Left forelimb (tissue), 1 donor: ENCODE results near the gene TRA2A.
"Not testable (repeated sequence)": the region's sequence is repeated elsewhere in the genome, so short reads cannot be mapped to it uniquely, and the experiment has no call there.

Experiments used
- DNase-seq: peaks from one replicate; pipeline ENCODE4 v3.0.0-alpha.2; 2018; ENCODE audit warnings: low spot score

The TRA2A gene

GRCh38 chr7:23531794-23532489 lies at the start of gene TRA2A:
Gene TRA2A (minus strand): TSS chr7:23531981. CDS start chr7:23531824, 157 bp downstream.
- DNase-seq: peak; percentile 98

GRCh38 chr7:23570592-23571200 lies 38.9 kb upstream of the TRA2A start:
- DNase-seq: peak; percentile 83

- DNase-seq: no peak
These were observed 26.5 kb upstream of the TRA2A start for GRCh38 chr7:23558303-23558702.

- no peak for DNase-seq
These were observed 15.9 kb upstream of the TRA2A start for GRCh38 chr7:23547662-23548061.

- peak; percentile 72 for DNase-seq
These were observed 15.3 kb upstream of the TRA2A start for GRCh38 chr7:23546897-23547572.

- no peak for DNase-seq
These were observed 13.7 kb upstream of the TRA2A start for GRCh38 chr7:23545493-23545892.

GRCh38 chr7:23544913-23545354 lies 13.2 kb upstream of the TRA2A start:
- no peak for DNase-seq

- no peak for DNase-seq
These were observed 11.0 kb upstream of the TRA2A start for GRCh38 chr7:23542752-23543151.

GRCh38 chr7:23539494-23539907 lies 7.7 kb upstream of the TRA2A start:
- no peak for DNase-seq

GRCh38 chr7:23538301-23538700 lies 6.5 kb upstream of the TRA2A start:
- DNase-seq: no peak

GRCh38 chr7:23533238-23533604 lies 1.4 kb upstream of the TRA2A start:
- DNase-seq: no peak

- DNase-seq: no peak
These were observed 883 bp upstream of the TRA2A start for GRCh38 chr7:23532490-23533237.

- peak; percentile 84 for DNase-seq
These were observed 559 bp downstream of the TRA2A start for GRCh38 chr7:23531050-23531793.

- DNase-seq: no peak
These were observed 1.4 kb downstream of the TRA2A start for GRCh38 chr7:23530405-23530804.

GRCh38 chr7:23529262-23529859 lies 2.4 kb downstream of the TRA2A start:
- no peak for DNase-seq

GRCh38 chr7:23525611-23526010 lies 6.2 kb downstream of the TRA2A start:
- not testable (repeated sequence) for DNase-seq

- no peak for DNase-seq
These were observed 7.3 kb downstream of the TRA2A start for GRCh38 chr7:23524473-23524872.

GRCh38 chr7:23523486-23524075 lies 8.2 kb downstream of the TRA2A start:
- DNase-seq: no peak

- DNase-seq: no peak
These were observed 11.2 kb downstream of the TRA2A start for GRCh38 chr7:23520582-23520981.

- DNase-seq: no peak
These were observed 17.0 kb downstream of the TRA2A start for GRCh38 chr7:23514755-23515154.

- DNase-seq: not testable (repeated sequence)
These were observed 18.0 kb downstream of the TRA2A start for GRCh38 chr7:23513746-23514145.
